T-helper 17 cell (primary cell): ENCODE data around the gene GPRIN2. TPM values are rescaled to one million over a fixed set of nuclear protein-coding genes. Genes with fewer than 3 reads are reported as not detected.
"Not testable (repeated sequence)": the region's sequence is repeated elsewhere in the genome, so short reads cannot be mapped to it uniquely, and the experiment has no call there.

Experiments
- ATAC-seq: fragments of 150-1000 bp; cut with Tn5 transposase; 2 replicates; pipeline ENCODE4 v1.10.0; 2021; ENCODE audit warnings: mild to moderate bottlenecking, moderate library complexity
- DNase-seq, 3 donors: peaks; one replicate each; pipeline versions ENCODE4 v3.0.0 to v3.0.0-alpha.2; 2020 to 2021
- H3K9me3 ChIP-seq: one replicate; pipeline ENCODE4 v1.7.0; 2013; ENCODE audit warnings: low read length, mild to moderate bottlenecking; ENCODE audit not compliant: control insufficient read depth, poor library complexity, severe bottlenecking
- H3K27ac Mint-ChIP-seq: one replicate; pipeline ENCODE4 v1.8.0; 2022; ENCODE audit warnings: mild to moderate bottlenecking, moderate library complexity, mixed read lengths
- H3K27me3 Mint-ChIP-seq: one replicate; pipeline ENCODE4 v1.8.0; 2022; ENCODE audit warnings: mixed read lengths
- H3K36me3 Mint-ChIP-seq: one replicate; pipeline ENCODE4 v1.8.0; 2022; ENCODE audit warnings: low read depth, mixed read lengths
- H3K4me1 Mint-ChIP-seq: one replicate; pipeline ENCODE4 v1.8.0; 2022; ENCODE audit warnings: mild to moderate bottlenecking, mixed read lengths
- H3K4me3 Mint-ChIP-seq: one replicate; pipeline ENCODE4 v1.8.0; 2022; ENCODE audit warnings: mild to moderate bottlenecking, moderate library complexity, mixed read lengths
- total RNA-seq, 4 donors: library from RNA in 2 of 4; stranded (reverse) in 2 of 4; gene quantifications; one replicate each; pipeline ENCODE4 v1.2.3 and lab custom pipeline; 2022 to 2026

Gene GPRIN2
- total RNA-seq, 2 donors from 2014 or later = not detected

DNA sequence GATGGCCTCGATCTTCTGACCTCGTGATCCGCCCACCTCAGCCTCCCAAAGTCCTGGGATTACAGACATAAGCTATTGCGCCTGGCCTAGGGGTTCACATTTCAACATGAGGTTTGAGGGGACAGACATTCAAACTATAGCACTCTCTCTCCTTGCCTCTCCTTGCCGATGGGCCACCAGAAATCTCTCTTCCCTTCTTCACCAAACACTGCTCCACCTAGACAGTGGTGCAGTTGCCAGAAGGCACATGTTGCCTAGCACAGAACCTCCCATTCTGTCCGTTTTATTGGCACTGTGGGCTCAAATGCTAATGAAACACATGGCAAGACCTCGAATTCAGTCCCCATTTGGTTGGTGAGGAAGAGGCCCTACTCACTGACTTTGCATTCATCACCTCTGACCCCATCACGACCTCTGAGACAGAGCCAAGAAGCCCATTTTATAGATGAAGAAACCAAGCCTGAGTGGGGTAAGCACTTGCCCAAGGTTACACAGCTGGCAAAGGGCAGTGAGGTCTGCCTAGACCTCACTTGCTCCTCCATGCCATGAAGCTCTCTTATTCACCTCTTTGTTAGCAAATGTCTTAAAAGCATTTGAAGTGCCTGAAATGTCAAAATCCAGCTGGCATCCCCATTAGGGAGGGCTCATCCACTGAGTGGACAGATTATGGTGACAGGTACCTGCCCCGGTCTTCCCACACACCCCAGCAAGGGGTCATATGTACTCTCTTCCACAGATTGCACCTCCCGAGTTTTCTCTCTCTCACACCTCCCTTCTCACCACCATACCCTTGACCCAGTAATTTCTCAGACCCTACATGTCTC, 34.0 kb downstream of the GPRIN2 start:
- DNase-seq (no peak), ATAC-seq (no peak)
- no peaks in the 10 kb centered on the region for H3K4me1 Mint-ChIP-seq
- H3K4me3 Mint-ChIP-seq = no peak overlapping the region
- H3K27me3 Mint-ChIP-seq = no peaks in the 10 kb centered on the region
- no peaks in the 10 kb centered on the region for H3K9me3 ChIP-seq
- H3K36me3 Mint-ChIP-seq = no peaks in the 10 kb centered on the region
- no peak overlapping the region for H3K27ac Mint-ChIP-seq

DNA sequence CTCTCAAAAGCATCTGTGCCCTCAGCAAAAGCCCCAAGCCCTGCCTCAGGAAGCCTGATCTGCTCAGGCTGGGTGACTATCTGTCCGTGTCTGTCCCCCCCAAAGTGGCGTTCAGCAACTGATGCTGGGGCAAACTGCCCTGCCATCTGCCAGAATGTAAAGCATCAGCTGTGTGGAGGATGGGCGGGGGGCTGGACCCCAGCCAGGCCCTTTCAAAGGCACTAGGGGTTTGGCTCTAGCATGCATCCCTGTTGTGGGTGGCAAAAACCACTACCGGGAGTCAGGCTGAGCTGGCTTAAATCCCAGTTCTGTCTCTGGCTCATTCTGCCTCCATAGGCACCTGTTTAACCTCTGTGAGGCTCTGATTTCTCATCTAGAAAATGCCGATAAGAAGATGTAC, 35.5 kb downstream of the GPRIN2 start:
- Mint-ChIP-seq H3K27me3 (peaks cover 7% of the 10 kb centered on the region), H3K27ac (no peak overlapping the region), H3K4me3 (no peak overlapping the region), H3K36me3 (no peaks in the 10 kb centered on the region), H3K4me1 (no peaks in the 10 kb centered on the region)
- DNase-seq (no peak), ATAC-seq (no peak)
- no peaks in the 10 kb centered on the region for H3K9me3 ChIP-seq

DNA sequence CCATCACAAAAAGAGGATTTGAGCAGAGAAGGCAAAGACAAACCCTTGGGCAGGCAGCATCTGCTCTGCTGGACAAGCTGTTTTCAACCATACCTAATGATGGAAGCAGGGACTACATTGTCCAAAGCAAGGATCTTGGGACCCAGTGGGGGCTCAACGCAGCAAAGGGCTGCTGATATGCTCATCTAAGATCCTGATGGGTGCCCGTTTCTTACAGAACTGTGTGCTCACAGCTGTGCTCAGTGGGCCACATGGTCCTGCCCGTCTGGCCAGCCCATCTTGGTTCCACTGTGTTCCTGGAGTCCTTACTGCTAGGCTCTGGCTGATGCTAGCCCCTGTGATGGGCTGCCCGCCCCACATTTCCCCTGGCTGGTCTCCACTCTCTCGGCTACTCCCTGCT, 36.1 kb downstream of the GPRIN2 start:
- Mint-ChIP-seq H3K27me3 (peaks cover 10% of the 10 kb centered on the region), H3K36me3 (no peaks in the 10 kb centered on the region), H3K4me1 (no peaks in the 10 kb centered on the region), H3K27ac (no peak overlapping the region), H3K4me3 (no peak overlapping the region)
- ATAC-seq (no peak), DNase-seq (no peak)
- H3K9me3 ChIP-seq = no peaks in the 10 kb centered on the region

DNA sequence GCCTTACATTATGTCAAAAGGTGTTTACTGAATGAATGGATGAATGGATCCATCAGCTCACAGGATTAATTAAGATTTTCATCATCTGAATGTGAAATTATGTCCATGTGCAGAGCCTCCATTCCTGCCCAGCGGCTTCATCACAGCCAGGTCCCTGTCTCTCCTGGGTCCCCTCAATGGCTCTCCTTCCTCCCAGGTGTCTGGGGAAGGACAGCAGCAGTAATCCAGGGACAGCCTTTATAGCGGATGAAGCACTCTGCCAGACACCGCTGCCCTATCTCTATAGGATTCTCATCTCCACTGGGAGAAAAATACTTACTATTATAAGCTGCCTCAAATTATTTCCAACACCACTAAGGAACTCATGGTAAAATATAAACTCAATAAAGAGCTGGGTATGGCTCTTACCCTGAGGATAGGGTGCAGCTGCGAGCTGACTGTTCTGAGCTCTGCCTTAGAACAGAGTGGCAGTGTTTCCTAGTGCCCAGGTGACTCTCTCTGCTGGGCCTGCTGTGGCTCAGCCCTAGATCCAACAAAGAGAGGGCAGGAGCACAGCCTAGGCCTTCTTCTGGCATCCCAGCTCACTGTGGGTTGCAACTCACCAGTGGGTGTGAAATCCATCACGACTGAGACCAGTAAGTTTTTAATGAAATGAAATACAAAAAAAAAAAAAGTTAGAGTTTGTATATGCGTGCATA, 38.3 kb downstream of the GPRIN2 start:
- DNase-seq (no peak), ATAC-seq (no peak)
- Mint-ChIP-seq H3K27me3 (peaks cover 21% of the 10 kb centered on the region), H3K4me3 (no peak overlapping the region), H3K27ac (no peak overlapping the region), H3K36me3 (no peaks in the 10 kb centered on the region), H3K4me1 (no peaks in the 10 kb centered on the region)
- H3K9me3 ChIP-seq = no peaks in the 10 kb centered on the region

DNA sequence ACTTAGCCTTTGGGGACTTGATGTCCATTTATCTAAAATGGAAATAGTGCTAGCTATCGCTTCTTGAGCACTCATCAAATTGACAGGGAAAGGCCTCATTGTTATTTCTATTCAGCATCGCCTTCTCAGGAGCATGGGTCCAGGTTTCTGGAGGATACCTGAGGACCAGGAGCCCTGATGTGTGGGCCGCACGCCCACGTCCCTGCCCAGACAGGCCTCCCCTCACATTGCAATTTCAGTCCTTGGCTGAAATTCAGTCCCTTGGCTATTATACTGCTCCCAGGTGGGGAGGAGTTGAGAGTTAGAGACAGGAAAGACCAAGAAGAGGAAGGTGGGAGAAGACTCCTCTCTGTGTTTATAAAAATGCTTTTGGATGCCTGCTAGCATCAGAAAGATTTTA, 38.9 kb downstream of the GPRIN2 start:
- no peaks in the 10 kb centered on the region for H3K9me3 ChIP-seq
- DNase-seq (no peak), ATAC-seq (no peak)
- Mint-ChIP-seq H3K4me3 (no peak overlapping the region), H3K4me1 (no peaks in the 10 kb centered on the region), H3K27me3 (peaks cover 21% of the 10 kb centered on the region), H3K36me3 (no peaks in the 10 kb centered on the region), H3K27ac (no peak overlapping the region)

DNA sequence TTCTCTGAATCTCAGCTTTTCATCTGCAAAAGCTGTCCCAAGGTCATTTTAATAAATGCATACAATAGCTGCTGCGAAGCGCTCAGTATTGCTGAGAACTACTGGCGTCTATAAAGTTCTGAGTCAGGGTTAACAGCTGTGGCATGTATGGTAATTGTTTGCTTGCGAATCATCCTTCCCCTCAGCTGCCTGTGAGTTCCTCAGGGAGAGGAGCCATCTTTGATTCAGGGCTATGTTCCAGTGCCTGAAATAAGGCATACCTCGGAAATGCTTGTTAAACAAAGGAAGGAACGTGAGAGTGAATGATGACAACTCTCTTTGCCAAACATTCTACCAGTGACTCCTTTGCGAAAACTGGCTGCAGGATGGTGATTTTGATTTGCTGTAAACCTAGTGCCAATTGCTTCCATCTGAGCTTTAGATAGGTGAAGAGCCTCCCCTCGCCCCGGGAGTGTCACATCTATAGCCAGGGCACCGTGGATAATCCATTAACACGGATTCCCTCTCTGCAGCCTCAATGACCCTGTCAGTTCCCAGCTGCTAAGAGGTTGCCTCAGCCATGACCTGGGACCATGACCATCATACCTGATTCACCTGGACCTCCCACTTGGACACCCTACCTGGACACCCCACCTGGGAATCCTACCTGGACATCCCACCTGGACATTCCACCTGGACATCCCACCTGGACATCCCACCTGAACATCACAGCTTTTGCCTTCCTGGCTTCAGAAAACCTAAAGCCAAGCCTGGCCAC, 39.6 kb downstream of the GPRIN2 start:
- no peak for DNase-seq
- no peaks in the 10 kb centered on the region for H3K9me3 ChIP-seq
- no peak for ATAC-seq
- Mint-ChIP-seq H3K27me3 (peaks cover 21% of the 10 kb centered on the region), H3K4me3 (no peak overlapping the region), H3K27ac (no peak overlapping the region), H3K36me3 (no peaks in the 10 kb centered on the region), H3K4me1 (no peaks in the 10 kb centered on the region)

DNA sequence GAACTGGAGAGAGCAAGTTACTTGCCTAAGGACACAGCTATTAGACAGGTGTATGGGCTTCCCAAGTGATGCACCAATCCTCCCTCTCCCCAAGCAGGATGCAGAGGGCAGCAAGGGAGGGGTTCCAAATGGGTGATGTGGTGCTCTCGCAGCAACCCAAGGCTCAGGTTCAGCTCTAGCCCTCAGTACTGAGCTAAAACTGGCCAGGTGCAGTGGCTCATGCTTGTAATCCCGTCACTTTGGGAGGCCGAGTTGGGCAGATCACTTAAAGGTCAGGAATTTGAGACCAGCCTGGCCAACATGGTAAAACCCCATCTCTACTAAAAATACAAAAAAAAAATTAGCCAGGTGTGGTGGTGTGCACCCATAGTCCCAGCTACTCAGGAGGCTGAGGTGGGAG, 40.7 kb downstream of the GPRIN2 start:
- no peaks in the 10 kb centered on the region for H3K4me1 Mint-ChIP-seq
- no peak for DNase-seq
- H3K27ac Mint-ChIP-seq = no peak overlapping the region
- no peaks in the 10 kb centered on the region for H3K9me3 ChIP-seq
- no peak for ATAC-seq
- no peaks in the 10 kb centered on the region for H3K36me3 Mint-ChIP-seq
- no peak overlapping the region for H3K4me3 Mint-ChIP-seq
- peaks cover 21% of the 10 kb centered on the region for H3K27me3 Mint-ChIP-seq

DNA sequence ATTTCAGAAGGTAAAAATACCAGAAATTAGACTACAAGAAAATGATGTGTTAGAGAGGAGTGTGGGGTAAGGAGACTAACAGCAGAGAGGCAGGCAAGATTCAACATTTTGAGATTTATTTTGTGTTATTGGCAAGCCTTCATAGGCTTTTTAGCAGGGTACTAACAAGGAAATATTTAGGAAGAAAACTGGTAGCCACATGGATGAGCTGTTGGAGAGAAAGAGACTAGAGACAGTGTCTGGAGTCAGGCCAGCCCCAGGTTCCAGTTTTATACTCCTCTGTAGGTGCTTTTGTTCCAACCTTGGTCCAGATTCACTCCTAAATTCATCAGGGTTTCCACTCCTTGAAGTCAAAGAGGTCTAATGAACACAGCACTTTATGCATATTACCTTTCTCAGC, 41.1 kb downstream of the GPRIN2 start:
- Mint-ChIP-seq H3K27me3 (peaks cover 21% of the 10 kb centered on the region), H3K4me3 (no peak overlapping the region), H3K36me3 (no peaks in the 10 kb centered on the region), H3K27ac (no peak overlapping the region), H3K4me1 (no peaks in the 10 kb centered on the region)
- DNase-seq (no peak), ATAC-seq (no peak)
- no peaks in the 10 kb centered on the region for H3K9me3 ChIP-seq

DNA sequence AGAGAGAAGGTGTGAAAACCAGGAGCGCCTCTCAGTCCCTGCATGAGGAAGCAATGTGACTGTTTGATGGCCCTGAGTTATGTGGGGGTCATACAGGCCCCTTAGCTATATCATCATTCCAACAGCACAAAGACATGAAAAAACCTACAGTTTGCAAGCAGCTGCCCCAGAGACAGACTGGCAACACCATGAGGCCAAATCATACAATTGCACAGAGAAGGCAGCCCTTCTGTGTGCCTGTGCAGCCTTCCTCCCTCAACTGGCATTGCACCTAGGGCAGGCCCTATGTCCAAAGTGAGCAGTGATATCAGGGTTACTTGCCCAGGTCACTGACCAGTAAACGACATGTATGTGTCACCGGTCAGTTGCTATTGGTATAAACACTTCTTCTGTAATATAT, 41.6 kb downstream of the GPRIN2 start:
- no peak overlapping the region for H3K4me3 Mint-ChIP-seq
- no peak for ATAC-seq

DNA sequence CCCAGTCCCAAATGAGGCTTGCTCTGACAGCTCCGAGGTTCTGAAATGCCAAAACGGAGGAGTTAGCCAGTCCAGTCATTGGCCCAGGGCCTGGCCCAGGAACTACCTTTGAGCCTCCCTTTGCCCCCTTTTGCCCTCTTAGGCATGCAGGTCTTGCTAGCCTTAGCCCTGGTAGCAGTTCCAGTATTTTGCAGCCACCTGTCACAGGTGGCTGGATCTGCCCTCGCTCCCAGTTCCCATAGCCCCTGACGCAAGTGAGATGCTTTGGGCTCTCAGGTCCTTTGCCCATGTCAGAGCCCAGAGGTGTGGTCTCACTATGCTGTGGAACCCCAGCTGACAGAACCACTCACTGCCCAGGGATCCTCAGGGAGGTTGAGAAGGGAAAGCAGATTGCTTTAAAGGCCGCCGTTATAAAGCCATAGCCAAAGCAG, 42.0 kb downstream of the GPRIN2 start:
- ATAC-seq = no peak
- H3K4me1 Mint-ChIP-seq = no peaks in the 10 kb centered on the region
- no peaks in the 10 kb centered on the region for H3K9me3 ChIP-seq
- no peak overlapping the region for H3K27ac Mint-ChIP-seq
- DNase-seq = no peak
- H3K4me3 Mint-ChIP-seq = no peak overlapping the region
- peaks cover 21% of the 10 kb centered on the region for H3K27me3 Mint-ChIP-seq
- H3K36me3 Mint-ChIP-seq = no peaks in the 10 kb centered on the region

More for the DNA sequence above, 41.6 kb downstream of the GPRIN2 start:
- Mint-ChIP-seq H3K27me3 (peaks cover 21% of the 10 kb centered on the region), H3K36me3 (no peaks in the 10 kb centered on the region), H3K4me1 (no peaks in the 10 kb centered on the region), H3K27ac (no peak overlapping the region)
- no peaks in the 10 kb centered on the region for H3K9me3 ChIP-seq
- DNase-seq = no peak

DNA sequence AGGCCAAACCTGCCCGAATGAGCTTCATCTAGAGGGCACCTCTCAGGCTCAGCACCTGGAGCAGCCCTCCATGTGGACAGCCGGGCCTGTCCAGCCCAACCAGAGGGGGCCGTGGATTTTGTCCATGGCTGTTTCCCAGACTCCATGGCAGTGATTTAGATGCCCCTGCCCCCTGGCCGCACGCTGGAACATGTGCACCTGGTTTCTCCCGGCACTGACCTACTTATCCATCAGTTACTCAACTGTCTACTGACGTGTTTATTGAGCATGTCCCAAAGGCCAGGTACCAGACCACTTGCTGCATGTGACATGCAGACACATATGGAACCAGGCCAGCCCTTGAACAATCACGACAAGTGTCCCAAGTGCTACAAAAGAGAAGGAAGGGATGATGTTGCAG, 43.1 kb downstream of the GPRIN2 start:
- not testable (repeated sequence) for H3K27ac Mint-ChIP-seq, H3K36me3 Mint-ChIP-seq, H3K4me1 Mint-ChIP-seq, ATAC-seq, H3K4me3 Mint-ChIP-seq, H3K9me3 ChIP-seq, DNase-seq
- H3K27me3 Mint-ChIP-seq = peaks cover 21% of the 10 kb centered on the region

DNA sequence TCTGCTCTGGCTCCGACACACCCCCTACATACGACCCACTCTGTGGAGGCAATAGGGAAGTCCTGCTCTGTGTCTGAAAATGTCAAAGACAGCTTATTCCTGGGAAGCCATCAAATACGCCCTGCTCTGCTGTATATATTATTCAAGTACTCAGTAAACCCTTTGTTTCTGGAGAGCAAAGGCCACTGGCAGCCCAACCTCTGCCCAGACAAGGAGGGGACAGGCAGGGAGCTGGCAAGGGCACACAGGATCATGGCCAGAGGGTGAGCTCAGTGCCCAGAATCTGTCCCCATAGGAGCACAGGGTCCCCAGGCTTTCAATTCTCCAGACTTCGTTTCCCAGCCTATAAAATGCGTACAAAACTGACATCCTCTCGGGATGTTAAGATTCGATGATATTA, 43.7 kb downstream of the GPRIN2 start:
- not testable (repeated sequence) for H3K4me1 Mint-ChIP-seq, ATAC-seq, H3K27ac Mint-ChIP-seq, H3K4me3 Mint-ChIP-seq, H3K9me3 ChIP-seq, H3K36me3 Mint-ChIP-seq, DNase-seq
- peaks cover 21% of the 10 kb centered on the region for H3K27me3 Mint-ChIP-seq

DNA sequence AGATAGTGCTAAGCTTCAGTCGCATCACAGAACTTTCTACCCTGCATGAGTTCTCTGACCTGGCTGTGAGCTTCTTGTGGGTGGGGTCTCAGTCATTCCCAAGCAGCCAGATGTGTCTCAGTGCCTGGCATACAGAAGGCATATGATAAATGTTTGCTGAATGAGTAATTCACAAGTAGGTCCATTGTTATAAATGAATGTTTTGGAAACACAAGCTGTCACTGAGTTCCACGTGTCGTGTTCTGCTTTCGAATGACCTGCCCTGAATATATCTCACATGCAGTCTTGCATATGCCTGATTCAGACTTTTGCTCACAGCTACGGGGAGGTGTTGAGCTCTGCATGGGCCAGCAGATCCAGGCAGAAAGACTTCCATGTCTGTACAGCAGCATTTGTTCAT, 44.5 kb downstream of the GPRIN2 start:
- H3K9me3 ChIP-seq, ATAC-seq, H3K4me3 Mint-ChIP-seq, H3K36me3 Mint-ChIP-seq, DNase-seq, H3K27ac Mint-ChIP-seq, H3K4me1 Mint-ChIP-seq: not testable (repeated sequence)
- H3K27me3 Mint-ChIP-seq = peaks cover 21% of the 10 kb centered on the region
